ENCODE measurements around the gene LHFPL2. TPM values are rescaled to one million over a fixed set of nuclear protein-coding genes. Genes with fewer than 3 reads are reported as not detected.

The LHFPL2 gene
- 0.95 and 1.2 TPM in 2 replicates for polyA plus RNA-seq

GRCh38 chr5:78648359-78649210 is at the start of gene LHFPL2:
LHFPL2 (minus strand) TSS chr5:78648772; CDS start chr5:78510213, 138,559 bp downstream.

